ENCODE results near the gene MYF6. TPM values are rescaled to one million over a fixed set of nuclear protein-coding genes. Genes with fewer than 3 reads are reported as not detected.

Gene MYF6
- total RNA-seq, 2 donors from 2014 or later, result not detected

DNA sequence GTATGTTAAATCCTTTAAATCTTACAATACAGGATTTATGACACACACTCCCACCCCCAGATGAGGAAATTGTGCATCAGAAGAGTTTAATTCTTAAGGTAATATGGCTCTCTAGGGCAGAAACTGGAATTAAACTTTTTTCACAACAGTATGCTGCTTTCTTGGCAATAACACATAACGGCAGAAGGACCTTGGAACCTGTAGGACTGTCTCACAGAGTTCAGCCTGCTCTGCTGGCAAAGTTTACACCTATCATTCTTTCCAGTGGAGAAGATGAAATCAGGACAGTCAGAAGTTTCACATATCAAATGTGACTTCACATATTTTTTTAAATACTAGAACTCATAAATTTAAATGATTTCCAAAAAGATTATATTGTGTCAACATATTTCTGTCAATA, 30.6 kb upstream of the MYF6 start:
- no peak for TF ChIP-seq CTCF (IDR thresholded peaks at IDR 0.05)
- DNase-seq (ENCODE audit: low spot score) (no peak), ATAC-seq (ENCODE audit: insufficient number of reproducible peaks, low FRiP score, low read depth) (no peak)
- no peaks in the 10 kb centered on the region for H3K4me1 ChIP-seq (ENCODE audit: control insufficient read depth in 1 of 2, low read depth in 2 of 2)
- H3K4me3 ChIP-seq, result no peak overlapping the region
- no peaks in the 10 kb centered on the region for H3K9me3 ChIP-seq
- no peaks in the 10 kb centered on the region for H3K27me3 ChIP-seq (replicated peaks; ENCODE audit: insufficient read depth)
- no peak overlapping the region for H3K27ac ChIP-seq
- H3K36me3 ChIP-seq, result no peaks in the 10 kb centered on the region

GRCh38 chr12:80677994-80678393, 29.4 kb upstream of the MYF6 start:
- Histone ChIP-seq H3K36me3 (no peaks in the 10 kb centered on the region), H3K27ac (no peak overlapping the region), H3K4me1 (ENCODE audit: control insufficient read depth in 1 of 2, low read depth in 2 of 2) (no peaks in the 10 kb centered on the region), H3K4me3 (no peak overlapping the region), H3K9me3 (no peaks in the 10 kb centered on the region), H3K27me3 (replicated peaks; ENCODE audit: insufficient read depth) (no peaks in the 10 kb centered on the region)
- ATAC-seq (ENCODE audit: insufficient number of reproducible peaks, low FRiP score, low read depth) (no peak), DNase-seq (ENCODE audit: low spot score) (no peak)
- no peak for TF ChIP-seq CTCF (IDR thresholded peaks at IDR 0.05)

- no peaks in the 10 kb centered on the region for H3K4me1 ChIP-seq (ENCODE audit: control insufficient read depth in 1 of 2, low read depth in 2 of 2)
- no peaks in the 10 kb centered on the region for H3K36me3 ChIP-seq
- H3K27me3 ChIP-seq (replicated peaks; ENCODE audit: insufficient read depth), result no peaks in the 10 kb centered on the region
- H3K9me3 ChIP-seq, result no peaks in the 10 kb centered on the region
- no peak for ATAC-seq (ENCODE audit: insufficient number of reproducible peaks, low FRiP score, low read depth)
- no peak overlapping the region for H3K4me3 ChIP-seq
- no peak for TF ChIP-seq CTCF (IDR thresholded peaks at IDR 0.05)
- no peak for DNase-seq (ENCODE audit: low spot score)
- H3K27ac ChIP-seq, result no peak overlapping the region
Observed at GRCh38 chr12:80679346-80680131, 27.9 kb upstream of the MYF6 start.

GRCh38 chr12:80681287-80681686, 26.1 kb upstream of the MYF6 start:
- no peaks in the 10 kb centered on the region for H3K36me3 ChIP-seq
- H3K4me3 ChIP-seq, result no peak overlapping the region
- no peak overlapping the region for H3K27ac ChIP-seq
- no peaks in the 10 kb centered on the region for H3K9me3 ChIP-seq
- no peaks in the 10 kb centered on the region for H3K27me3 ChIP-seq (replicated peaks; ENCODE audit: insufficient read depth)
- DNase-seq (ENCODE audit: low spot score) (no peak), ATAC-seq (ENCODE audit: insufficient number of reproducible peaks, low FRiP score, low read depth) (no peak)
- H3K4me1 ChIP-seq (ENCODE audit: control insufficient read depth in 1 of 2, low read depth in 2 of 2), result no peaks in the 10 kb centered on the region
- TF ChIP-seq CTCF (IDR thresholded peaks at IDR 0.05), result no peak

DNA sequence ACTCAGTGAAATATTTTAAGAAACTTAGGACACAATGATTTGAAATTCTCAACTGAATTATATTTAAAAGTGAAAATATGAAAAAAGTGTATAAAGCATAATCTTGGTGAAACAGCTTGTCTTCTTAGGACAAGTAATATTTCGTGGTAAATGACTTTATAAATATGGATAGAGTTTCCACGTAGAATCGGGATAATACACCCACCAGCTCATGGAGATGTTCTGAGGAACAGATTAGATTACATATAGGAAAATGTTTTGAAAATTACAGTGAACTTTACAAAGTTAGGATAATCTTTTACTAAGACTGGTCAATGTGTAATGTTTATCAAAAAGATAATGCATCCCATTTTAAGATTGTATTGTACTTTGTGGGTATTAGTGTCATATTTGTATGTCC, 25.6 kb upstream of the MYF6 start:
- Histone ChIP-seq H3K27me3 (replicated peaks; ENCODE audit: insufficient read depth) (no peaks in the 10 kb centered on the region), H3K4me1 (ENCODE audit: control insufficient read depth in 1 of 2, low read depth in 2 of 2) (no peaks in the 10 kb centered on the region), H3K36me3 (no peaks in the 10 kb centered on the region), H3K9me3 (no peaks in the 10 kb centered on the region), H3K27ac (no peak overlapping the region), H3K4me3 (no peak overlapping the region)
- TF ChIP-seq CTCF (IDR thresholded peaks at IDR 0.05), result no peak
- no peak for DNase-seq (ENCODE audit: low spot score)
- ATAC-seq (ENCODE audit: insufficient number of reproducible peaks, low FRiP score, low read depth), result no peak

Data from thoracic aorta (tissue), 2 donors.